Endothelial cell of umbilical vein (primary cell): Measurements from ENCODE around the gene YY1. TPM values are rescaled to one million over a fixed set of nuclear protein-coding genes. Genes with fewer than 3 reads are reported as not detected.
A peak's percentile ranks its signal among the peaks of the same experiment; 100 is the strongest.

Experiments used
- BruUV-seq: library from RNA; stranded (reverse); fragments of 400-500 nt; replicated peaks from 2 replicates; lab custom pipeline; 2021; lab: Mats Ljungman, UMichigan
- CTCF ChIA-PET: fragments of 300-600, 350-600 bp; sonication (Branson Sonifier 250); formaldehyde crosslinking; loops from one replicate; lab custom pipeline; 2021; ENCODE audit warnings: antibody characterized with exemption, inconsistent platforms; lab: Charles Lee
- POLR2A ChIA-PET: fragments of 300-600, 350-600 bp; sonication (Branson Sonifier 250); formaldehyde crosslinking; loops from one replicate; lab custom pipeline; 2021; ENCODE audit warnings: antibody characterized with exemption, inconsistent platforms; lab: Charles Lee
- DNase-seq: peaks from one replicate; pipeline ENCODE4 v3.0.0-alpha.2; 2011; ENCODE audit warnings: low read depth, low spot score
- FAIRE-seq: peaks from 2 replicates; lab custom pipeline; 2011; peaks lifted over from hg19 to GRCh38; lab: Jason Lieb, UNC
- H2AFZ ChIP-seq: 2 replicates; pipeline ENCODE4 v1.6.0; 2012; ENCODE audit warnings: low read depth, low read length, control low read depth, inconsistent platforms
- H3K27ac ChIP-seq: 2 replicates; pipeline ENCODE4 v1.5.1; 2011; ENCODE audit warnings: low read depth, mild to moderate bottlenecking, control low read depth, low read length, moderate library complexity; ENCODE audit not compliant: insufficient read depth
- H3K27me3 ChIP-seq, 2 experiments: 2 replicates each; pipeline versions ENCODE4 v1.6.0 to v1.6.1; 2011; ENCODE audit warnings: low read length in 2 of 2, mixed read lengths in 1 of 2; ENCODE audit not compliant: control insufficient read depth in 2 of 2, insufficient read depth in 2 of 2
- H3K36me3 ChIP-seq, 2 experiments: 2 replicates in 1 of 2; 3 replicates in 1 of 2; pipeline ENCODE4 v1.5.1; 2011; ENCODE audit warnings: low read length in 2 of 2, mild to moderate bottlenecking in 1 of 2, moderate library complexity in 1 of 2; ENCODE audit not compliant: control insufficient read depth in 2 of 2, insufficient read depth in 2 of 2; ENCODE audit errors: extremely low read depth in 1 of 2
- H3K4me1 ChIP-seq: 3 replicates; pipeline ENCODE4 v1.5.1; 2011; ENCODE audit warnings: mild to moderate bottlenecking, low read length; ENCODE audit not compliant: control insufficient read depth, insufficient read depth; ENCODE audit errors: extremely low read depth
- H3K4me2 ChIP-seq: 2 replicates; pipeline ENCODE4 v1.6.1; 2011; ENCODE audit warnings: low read length, control low read depth, mixed read lengths; ENCODE audit not compliant: insufficient read depth
- H3K4me3 ChIP-seq, 3 experiments: fragments of 200-600 bp in 1 of 3; sonication (generic), shearing (Covaris generic) in 1 of 3; replicated peaks in 1 of 3; 2 replicates each; pipeline ENCODE4 v1.5.1; 2011 to 2016; ENCODE audit warnings: control low read depth in 3 of 3, low read length in 3 of 3, mild to moderate bottlenecking in 2 of 3, inconsistent platforms in 1 of 3, low read depth in 1 of 3, moderate library complexity in 1 of 3; ENCODE audit not compliant: insufficient read depth in 1 of 3
- H3K79me2 ChIP-seq: 2 replicates; pipeline ENCODE4 v1.6.0; 2012; ENCODE audit warnings: low read length, inconsistent platforms; ENCODE audit not compliant: control insufficient read depth, insufficient read depth
- H3K9ac ChIP-seq: replicated peaks from 2 replicates; pipeline ENCODE3; 2011; ENCODE audit warnings: low read length, control low read depth; ENCODE audit not compliant: insufficient read depth; ENCODE audit errors: extremely low read depth
- H3K9me1 ChIP-seq: replicated peaks from 3 replicates; pipeline ENCODE4 v1.6.0; 2011; ENCODE audit warnings: mild to moderate bottlenecking, low read length; ENCODE audit not compliant: control insufficient read depth, insufficient read depth; ENCODE audit errors: extremely low read depth
- H3K9me3 ChIP-seq: replicated peaks from 2 replicates; pipeline ENCODE4 v1.5.1; 2012; ENCODE audit warnings: low read length, inconsistent platforms; ENCODE audit not compliant: control insufficient read depth, insufficient read depth
- H4K20me1 ChIP-seq: replicated peaks from 2 replicates; pipeline ENCODE3; 2011; ENCODE audit warnings: mild to moderate bottlenecking, low read length; ENCODE audit not compliant: control insufficient read depth, insufficient read depth; ENCODE audit errors: extremely low read depth
- EZH2 ChIP-seq: IDR thresholded peaks from 2 replicates; pipeline ENCODE4 v1.6.1; 2012; ENCODE audit warnings: borderline replicate concordance, low read depth, mild to moderate bottlenecking, moderate library complexity, low read length, inconsistent platforms; ENCODE audit not compliant: severe bottlenecking
- FOS ChIP-seq: IDR thresholded peaks from 2 replicates; pipeline ENCODE4 v1.6.1; 2011; ENCODE audit warnings: mild to moderate bottlenecking, low read length, moderate library complexity, borderline replicate concordance; ENCODE audit not compliant: insufficient read depth
- GATA2 ChIP-seq: IDR thresholded peaks from 2 replicates; pipeline ENCODE4 v1.7.0; 2011; ENCODE audit warnings: low read depth, mild to moderate bottlenecking, moderate library complexity, mixed read lengths, low read length; ENCODE audit not compliant: insufficient read length, insufficient read depth
- JUN ChIP-seq: IDR thresholded peaks from 2 replicates; pipeline ENCODE4 v1.6.1; 2011; ENCODE audit warnings: borderline replicate concordance, low read depth; ENCODE audit not compliant: insufficient read length, insufficient read depth
- POLR2A ChIP-seq: IDR thresholded peaks from 2 replicates; pipeline ENCODE4 v1.6.1; 2012; ENCODE audit warnings: low read depth, mild to moderate bottlenecking, control low read depth, low read length
- POLR2AphosphoS5 ChIP-seq: IDR thresholded peaks from 2 replicates; pipeline ENCODE4 v1.6.1; 2012; ENCODE audit warnings: low read depth, mild to moderate bottlenecking, control low read depth, low read length, moderate library complexity; ENCODE audit not compliant: insufficient read depth
- dilution Hi-C: fragments of 300-500 bp; cut with MboI; formaldehyde crosslinking; loops from one replicate; pipeline ENCODE4 v1.15.0; 2019; ENCODE audit warnings: low sequenced_read_pairs; ENCODE audit not compliant: extremely low pct_ligation_motif_present
- intact Hi-C: fragments of 100-400 bp; cut with micrococcal nuclease; formaldehyde crosslinking; loops from one replicate; pipeline ENCODE4 v1.10.0; 2022
- polyA plus RNA-seq, 4 experiments: library from polyadenylated mRNA; depleted of rRNA in 3 of 4; stranded (reverse) in 3 of 4; unstranded in 1 of 4; fragments of >200 nt; gene quantifications; 2 replicates each; pipeline versions ENCODE4 v1.2.1 to v1.2.3, GENCODE V29; 2011 to 2012; ENCODE audit warnings: missing spikeins in 1 of 4
- total RNA-seq: library from RNA; stranded (reverse); gene quantifications from 2 replicates; pipeline ENCODE4 v1.2.3, GENCODE V29; 2021
- TF ChIP-seq, protein P1 (sequence below): IDR thresholded peaks from 2 replicates; pipeline ENCODE4 v1.6.1; 2011; ENCODE audit not compliant: insufficient read depth, insufficient read length

YY1 gene
- total and polyA plus RNA-seq, 2 donors (not counting 3 experiments of a cell fraction or from before 2014, with no cell fraction given) = 23.5 to 78.6 TPM

DNA sequence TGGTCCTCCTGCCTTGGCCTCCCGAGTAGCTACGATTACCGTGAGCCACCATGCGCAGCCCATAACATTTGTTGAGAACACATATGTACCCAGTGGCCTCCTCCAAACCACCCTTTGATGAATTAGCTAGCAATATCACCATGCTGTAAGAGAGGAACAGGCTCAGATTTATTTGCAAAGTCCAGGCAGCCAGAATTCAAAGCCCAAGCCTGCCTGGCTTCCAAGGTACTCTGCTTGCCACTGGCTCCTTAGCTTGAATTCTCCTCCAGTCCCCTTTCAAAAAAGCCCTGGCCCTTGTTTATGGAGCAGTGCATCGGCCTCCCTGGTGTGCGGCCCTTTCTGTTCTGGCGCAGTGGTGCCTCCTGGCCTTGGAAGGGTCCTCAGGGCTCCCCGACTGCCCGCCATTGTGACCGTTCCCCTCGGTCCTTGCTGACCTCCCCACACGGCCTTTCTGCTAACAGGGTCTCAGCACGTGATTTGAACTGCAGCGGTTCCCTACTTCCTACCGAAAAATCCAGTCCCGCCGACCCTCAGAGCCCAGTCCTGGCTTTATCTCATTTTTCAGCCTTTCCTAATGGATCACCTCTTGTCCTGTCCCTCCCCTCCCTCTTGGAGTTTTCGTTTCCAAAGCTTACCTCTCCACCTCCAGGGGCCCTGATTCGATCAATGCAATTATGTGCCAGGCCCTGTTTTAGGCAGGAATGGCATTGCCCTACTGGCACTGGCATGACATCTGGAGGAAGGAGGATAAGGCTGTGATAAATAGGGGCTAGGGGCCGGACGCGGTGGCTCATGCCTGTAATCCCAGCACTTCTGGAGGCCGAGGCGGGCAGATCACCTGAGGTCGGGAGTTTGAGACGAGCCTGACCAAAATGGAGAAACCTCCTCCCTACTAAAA is 45.3 kb downstream of the YY1 start:
- no peak overlapping the region for H3K4me3 ChIP-seq
- ChIA-PET POLR2A (no interaction called here), CTCF (interaction anchor here (0.7 to 3.8 kb wide), 9 partner anchors 12 to 93 kb away, joined by 3 to 28 read pairs (median 3); a partner anchor contains a TSS)
- H4K20me1 ChIP-seq = no peaks in the 10 kb centered on the region
- no peak overlapping the region for H2AFZ ChIP-seq
- peaks cover 3% of the 10 kb centered on the region for H3K4me1 ChIP-seq
- intact Hi-C loops = no loop called here
- BruUV-seq = no TSS peak
- FAIRE-seq (peak; percentile 18), DNase-seq (no peak)
- dilution Hi-C loops = no loop called here
- H3K36me3 ChIP-seq = peaks cover 0 to 6% of the 10 kb centered on the region in 2 experiments
- H3K9ac ChIP-seq = no peak overlapping the region
- no peak overlapping the region for H3K4me2 ChIP-seq
- TF ChIP-seq JUN (no peak), FOS (no peak), POLR2A (no peak), POLR2AphosphoS5 (no peak), EZH2 (no peak), GATA2 (no peak)
- TF ChIP-seq, protein P1, sequence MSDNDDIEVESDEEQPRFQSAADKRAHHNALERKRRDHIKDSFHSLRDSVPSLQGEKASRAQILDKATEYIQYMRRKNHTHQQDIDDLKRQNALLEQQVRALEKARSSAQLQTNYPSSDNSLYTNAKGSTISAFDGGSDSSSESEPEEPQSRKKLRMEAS = no peak
- no peaks in the 10 kb centered on the region for H3K9me3 ChIP-seq
- H3K27me3 ChIP-seq = no peaks in the 10 kb centered on the region
- no peak overlapping the region for H3K27ac ChIP-seq
- H3K9me1 ChIP-seq = no peaks in the 10 kb centered on the region
- peaks cover 19% of the 10 kb centered on the region for H3K79me2 ChIP-seq
